KMS-11 (cell line): ENCODE measurements around the gene HPGD.
"Not testable (repeated sequence)": the region's sequence is repeated elsewhere in the genome, so short reads cannot be mapped to it uniquely, and the experiment has no call there.

Experiments
- H2AFZ ChIP-seq: fragments of 200-600 bp; sonication (generic); 2 replicates; pipeline ENCODE4 v1.6.1; 2016; ENCODE audit warnings: antibody characterized with exemption, mixed run types, low read depth
- H3K27ac ChIP-seq: fragments of 200-600 bp; sonication (generic); 2 replicates; pipeline ENCODE4 v1.6.1; 2016; ENCODE audit warnings: mild to moderate bottlenecking, mixed run types
- H3K27me3 ChIP-seq: fragments of 200-600 bp; sonication (generic); 2 replicates; pipeline ENCODE4 v1.6.1; 2017; ENCODE audit warnings: mild to moderate bottlenecking, low read depth, mixed run types, moderate library complexity; ENCODE audit not compliant: insufficient read depth
- H3K36me3 ChIP-seq: fragments of 200-600 bp; sonication (generic); 2 replicates; pipeline ENCODE4 v1.6.1; 2017; ENCODE audit warnings: mild to moderate bottlenecking, mixed run types; ENCODE audit not compliant: insufficient read depth
- H3K4me1 ChIP-seq: fragments of 200-600 bp; sonication (generic); 2 replicates; pipeline ENCODE4 v1.6.1; 2016; ENCODE audit warnings: mild to moderate bottlenecking, low read depth, mixed run types; ENCODE audit not compliant: poor library complexity, severe bottlenecking
- H3K4me2 ChIP-seq: fragments of 200-600 bp; sonication (generic); 2 replicates; pipeline ENCODE4 v1.7.0; 2016; ENCODE audit warnings: mild to moderate bottlenecking, mixed run types
- H3K4me3 ChIP-seq: fragments of 200-600 bp; sonication (generic); IDR thresholded peaks from 2 replicates; pipeline ENCODE4 v1.6.1; 2017; ENCODE audit warnings: low read depth, low read length, mixed read lengths; ENCODE audit not compliant: insufficient read depth
- H3K79me2 ChIP-seq: fragments of 200-600 bp; sonication (generic); 2 replicates; pipeline ENCODE4 v1.6.1; 2016; ENCODE audit warnings: low read depth, mixed run types; ENCODE audit not compliant: insufficient read depth
- H3K9ac ChIP-seq: fragments of 200-600 bp; sonication (generic); 2 replicates; pipeline ENCODE4 v1.6.1; 2016; ENCODE audit warnings: mild to moderate bottlenecking, mixed run types
- H4K20me1 ChIP-seq: fragments of 200-600 bp; sonication (generic); 2 replicates; pipeline ENCODE4 v1.6.1; 2016; ENCODE audit warnings: mild to moderate bottlenecking, mixed run types; ENCODE audit not compliant: insufficient read depth
- CTCF ChIP-seq: fragments of 200-600 bp; sonication (generic); conservative IDR thresholded peaks from 2 replicates; pipeline ENCODE4 v1.6.1; 2017; ENCODE audit warnings: low read depth, mild to moderate bottlenecking, antibody characterized with exemption, low read length, moderate library complexity, mixed read lengths

Gene HPGD

GRCh38 chr4:174494726-174495125 lies 27.6 kb downstream of the HPGD start:
- Histone ChIP-seq H3K4me1 (peaks cover 79% of the 10 kb centered on the region), H3K4me2 (no peak overlapping the region), H3K79me2 (no peaks in the 10 kb centered on the region), H4K20me1 (no peaks in the 10 kb centered on the region), H3K36me3 (no peaks in the 10 kb centered on the region), H2AFZ (no peak overlapping the region), H3K4me3 (no peak overlapping the region), H3K27me3 (no peaks in the 10 kb centered on the region), H3K27ac (no peak overlapping the region), H3K9ac (no peak overlapping the region)
- TF ChIP-seq CTCF, result no peak

DNA sequence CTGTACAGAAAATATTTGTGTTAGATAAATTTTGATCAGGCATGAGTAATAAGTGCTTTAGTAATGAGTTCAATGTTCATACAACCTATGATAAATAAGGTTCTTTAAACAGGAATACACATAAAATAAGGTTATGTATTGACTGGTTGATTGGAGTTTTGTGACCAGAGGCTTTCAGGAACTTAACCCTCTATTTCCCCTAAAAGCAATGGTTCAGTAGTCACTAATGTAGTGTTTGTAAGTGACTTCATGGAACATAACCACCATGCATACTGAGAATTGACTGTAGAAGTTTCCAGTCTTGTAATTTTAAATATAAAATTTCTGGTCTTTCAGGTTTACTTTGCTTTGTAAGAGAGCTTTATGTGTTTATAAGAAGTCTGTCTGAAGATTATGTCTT lies 28.1 kb downstream of the HPGD start:
- peaks cover 85% of the 10 kb centered on the region for H3K4me1 ChIP-seq
- H3K9ac ChIP-seq, result no peak overlapping the region
- TF ChIP-seq CTCF, result no peak
- no peaks in the 10 kb centered on the region for H3K27me3 ChIP-seq
- no peak overlapping the region for H2AFZ ChIP-seq
- H4K20me1 ChIP-seq, result no peaks in the 10 kb centered on the region
- H3K79me2 ChIP-seq, result no peaks in the 10 kb centered on the region
- no peaks in the 10 kb centered on the region for H3K36me3 ChIP-seq
- no peak overlapping the region for H3K27ac ChIP-seq
- no peak overlapping the region for H3K4me3 ChIP-seq
- H3K4me2 ChIP-seq, result peak overlapping the region; percentile 36; the same call in 1 of the 2 replicates

GRCh38 chr4:174490451-174490961 lies 31.8 kb downstream of the HPGD start:
- peaks cover 63% of the 10 kb centered on the region for H3K4me1 ChIP-seq
- H3K27ac ChIP-seq, result peak overlapping the region; percentile 60
- no peaks in the 10 kb centered on the region for H3K27me3 ChIP-seq
- H2AFZ ChIP-seq, result peak overlapping the region; percentile 43
- H3K36me3 ChIP-seq, result no peaks in the 10 kb centered on the region
- peak overlapping the region; percentile 53 for H3K4me2 ChIP-seq
- H3K9ac ChIP-seq, result peak overlapping the region; percentile 14; the same call in 1 of the 2 replicates
- H4K20me1 ChIP-seq, result no peaks in the 10 kb centered on the region
- no peak overlapping the region for H3K4me3 ChIP-seq
- no peaks in the 10 kb centered on the region for H3K79me2 ChIP-seq
- no peak for TF ChIP-seq CTCF

- H3K9ac ChIP-seq, H3K27me3 ChIP-seq, H3K4me3 ChIP-seq, H3K4me2 ChIP-seq, H3K36me3 ChIP-seq, H4K20me1 ChIP-seq, H3K79me2 ChIP-seq, H2AFZ ChIP-seq, H3K27ac ChIP-seq: not testable (repeated sequence)
- peaks cover 44% of the 10 kb centered on the region for H3K4me1 ChIP-seq
Observed at GRCh38 chr4:174488368-174488767, 33.9 kb downstream of the HPGD start.

GRCh38 chr4:174485025-174485424 lies 37.3 kb downstream of the HPGD start:
- Histone ChIP-seq H3K36me3 (no peaks in the 10 kb centered on the region), H4K20me1 (no peaks in the 10 kb centered on the region), H3K4me3 (no peak overlapping the region), H3K27ac (no peak overlapping the region), H3K9ac (no peak overlapping the region), H3K4me1 (peaks cover 11% of the 10 kb centered on the region), H3K27me3 (no peaks in the 10 kb centered on the region), H2AFZ (no peak overlapping the region), H3K79me2 (no peaks in the 10 kb centered on the region), H3K4me2 (no peak overlapping the region)
- TF ChIP-seq CTCF, result no peak
